Nephron progenitor cell (in vitro differentiated cells): ENCODE measurements around the gene DNAI4.
"Not testable (repeated sequence)": the region's sequence is repeated elsewhere in the genome, so short reads cannot be mapped to it uniquely, and the experiment has no call there.

Source experiments
- DNase-seq: peaks from one replicate; pipeline ENCODE4 v3.0.0; 2021
- H3K27ac Mint-ChIP-seq: 2 replicates; pipeline ENCODE4 v1.8.0; 2021; ENCODE audit warnings: mild to moderate bottlenecking, moderate library complexity, mixed read lengths
- H3K27me3 Mint-ChIP-seq: 2 replicates; pipeline ENCODE4 v1.8.0; 2021; ENCODE audit warnings: mild to moderate bottlenecking, low read depth, mixed read lengths; ENCODE audit not compliant: poor library complexity
- H3K36me3 Mint-ChIP-seq: 2 replicates; pipeline ENCODE4 v1.8.0; 2021; ENCODE audit warnings: low read depth, mixed read lengths
- H3K4me1 Mint-ChIP-seq: 2 replicates; pipeline ENCODE4 v1.8.0; 2021; ENCODE audit warnings: mixed read lengths
- H3K4me3 Mint-ChIP-seq: 2 replicates; pipeline ENCODE4 v1.8.0; 2021; ENCODE audit warnings: mild to moderate bottlenecking, moderate library complexity, mixed read lengths
- H3K9me3 Mint-ChIP-seq: 2 replicates; pipeline ENCODE4 v1.8.0; 2021; ENCODE audit warnings: mild to moderate bottlenecking, moderate library complexity, mixed read lengths
- TF ChIP-seq, protein P1 (sequence below): fragments of 200-600 bp; sonication (generic); IDR thresholded peaks from 2 replicates; pipeline ENCODE4 v1.5.0; 2021; ENCODE audit warnings: antibody characterized with exemption

DNAI4 gene

GRCh38 chr1:66924756-66925557 lies at the start of gene DNAI4, which contains the start of gene MIER1:
DNAI4 (minus strand) TSS chr1:66924856; CDS start chr1:66924831, 25 bp downstream.
MIER1 (plus strand) TSS chr1:66924990; CDS start chr1:66925029, 39 bp downstream.
- Mint-ChIP-seq H3K27me3 (no peaks in the 10 kb centered on the region), H3K36me3 (peaks cover 28% of the 10 kb centered on the region), H3K9me3 (peaks cover 6% of the 10 kb centered on the region), H3K4me1 (peaks cover 48% of the 10 kb centered on the region), H3K4me3 (peak within 1 kb of the TSS; percentile 89), H3K27ac (peak within 1 kb of the TSS; percentile 99)
- DNase-seq = peak; percentile 98
- TF ChIP-seq, protein P1, sequence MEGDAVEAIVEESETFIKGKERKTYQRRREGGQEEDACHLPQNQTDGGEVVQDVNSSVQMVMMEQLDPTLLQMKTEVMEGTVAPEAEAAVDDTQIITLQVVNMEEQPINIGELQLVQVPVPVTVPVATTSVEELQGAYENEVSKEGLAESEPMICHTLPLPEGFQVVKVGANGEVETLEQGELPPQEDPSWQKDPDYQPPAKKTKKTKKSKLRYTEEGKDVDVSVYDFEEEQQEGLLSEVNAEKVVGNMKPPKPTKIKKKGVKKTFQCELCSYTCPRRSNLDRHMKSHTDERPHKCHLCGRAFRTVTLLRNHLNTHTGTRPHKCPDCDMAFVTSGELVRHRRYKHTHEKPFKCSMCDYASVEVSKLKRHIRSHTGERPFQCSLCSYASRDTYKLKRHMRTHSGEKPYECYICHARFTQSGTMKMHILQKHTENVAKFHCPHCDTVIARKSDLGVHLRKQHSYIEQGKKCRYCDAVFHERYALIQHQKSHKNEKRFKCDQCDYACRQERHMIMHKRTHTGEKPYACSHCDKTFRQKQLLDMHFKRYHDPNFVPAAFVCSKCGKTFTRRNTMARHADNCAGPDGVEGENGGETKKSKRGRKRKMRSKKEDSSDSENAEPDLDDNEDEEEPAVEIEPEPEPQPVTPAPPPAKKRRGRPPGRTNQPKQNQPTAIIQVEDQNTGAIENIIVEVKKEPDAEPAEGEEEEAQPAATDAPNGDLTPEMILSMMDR = no peak

DNA sequence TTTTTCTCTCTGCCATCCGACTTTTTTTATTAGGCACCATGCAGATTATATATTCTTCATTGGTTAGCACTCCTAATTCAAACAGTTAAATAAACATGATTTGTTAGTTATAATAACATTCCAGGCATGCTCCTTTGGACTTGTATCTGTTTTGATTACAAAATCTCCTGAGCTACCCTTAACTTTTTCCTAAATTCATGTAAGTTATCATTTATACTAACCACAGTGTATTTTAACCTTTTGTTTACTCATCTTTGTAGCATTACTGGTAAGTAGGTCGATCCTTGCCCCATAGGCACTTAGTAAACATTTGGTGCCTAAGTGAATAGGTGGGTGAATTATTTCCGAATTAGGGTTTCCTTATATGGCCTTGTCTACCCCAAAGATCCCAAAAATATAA lies 43.9 kb upstream of the DNAI4 start:
- H3K27ac Mint-ChIP-seq = no peak overlapping the region
- TF ChIP-seq, protein P1 = no peak
- no peaks in the 10 kb centered on the region for H3K4me1 Mint-ChIP-seq
- peaks cover 27% of the 10 kb centered on the region for H3K9me3 Mint-ChIP-seq
- H3K27me3 Mint-ChIP-seq = no peaks in the 10 kb centered on the region
- no peak overlapping the region for H3K4me3 Mint-ChIP-seq
- peaks cover 68% of the 10 kb centered on the region for H3K36me3 Mint-ChIP-seq
- DNase-seq = no peak

- not testable (repeated sequence) for H3K27me3 Mint-ChIP-seq, H3K4me3 Mint-ChIP-seq, H3K4me1 Mint-ChIP-seq
Observed at GRCh38 chr1:66966188-66966873, 41.7 kb upstream of the DNAI4 start.

GRCh38 chr1:66957938-66958337 lies 33.3 kb upstream of the DNAI4 start:
- DNase-seq = no peak
- Mint-ChIP-seq H3K27ac (no peak overlapping the region), H3K27me3 (no peaks in the 10 kb centered on the region), H3K36me3 (peaks cover 58% of the 10 kb centered on the region), H3K9me3 (no peaks in the 10 kb centered on the region), H3K4me1 (no peaks in the 10 kb centered on the region), H3K4me3 (no peak overlapping the region)
- TF ChIP-seq, protein P1 = no peak

More at GRCh38 chr1:66966188-66966873, 41.7 kb upstream of the DNAI4 start:
- not testable (repeated sequence) for DNase-seq, H3K27ac Mint-ChIP-seq
- Mint-ChIP-seq H3K36me3 (peaks cover 83% of the 10 kb centered on the region), H3K9me3 (peaks cover 27% of the 10 kb centered on the region)

DNA sequence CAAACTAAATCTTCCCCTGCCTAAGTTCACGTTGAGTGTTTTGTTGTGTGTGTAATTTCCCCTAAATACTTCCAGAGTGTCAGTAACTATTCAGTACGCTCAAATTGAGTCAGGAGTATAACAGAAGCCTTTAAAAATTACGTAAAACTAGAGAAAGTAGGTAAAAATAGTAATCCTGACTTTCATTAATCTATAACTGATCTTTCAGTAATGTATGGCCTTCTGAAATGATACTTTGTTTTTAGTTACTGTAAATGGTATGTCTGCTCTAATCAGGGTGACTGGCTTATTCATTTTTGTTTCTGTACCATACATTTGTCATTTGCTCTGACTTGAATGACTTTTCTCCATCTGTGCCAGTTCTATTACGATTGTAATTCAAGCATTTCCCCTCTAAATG lies 29.6 kb upstream of the DNAI4 start:
- no peak for DNase-seq
- TF ChIP-seq, protein P1 = no peak
- Mint-ChIP-seq H3K27me3 (no peaks in the 10 kb centered on the region), H3K4me1 (no peaks in the 10 kb centered on the region), H3K36me3 (peaks cover 46% of the 10 kb centered on the region), H3K9me3 (no peaks in the 10 kb centered on the region), H3K4me3 (no peak overlapping the region), H3K27ac (peak overlapping the region; percentile 85)

GRCh38 chr1:66951513-66951912 lies 26.9 kb upstream of the DNAI4 start:
- Mint-ChIP-seq H3K27me3 (no peaks in the 10 kb centered on the region), H3K4me3 (no peak overlapping the region), H3K9me3 (no peaks in the 10 kb centered on the region), H3K36me3 (peaks cover 51% of the 10 kb centered on the region), H3K27ac (peak overlapping the region; percentile 70), H3K4me1 (no peaks in the 10 kb centered on the region)
- TF ChIP-seq, protein P1 = no peak
- DNase-seq = no peak
